ENCODE data around the gene SFTPD.
"Not testable (repeated sequence)": the region's sequence is repeated elsewhere in the genome, so short reads cannot be mapped to it uniquely, and the experiment has no call there.

Gene SFTPD

GRCh38 chr10:79923669-79924068, 25.2 kb downstream of the SFTPD start:
- DNase-seq: no peak

- no peak for DNase-seq
Measured at GRCh38 chr10:79923145-79923544, 25.8 kb downstream of the SFTPD start.

- not testable (repeated sequence) for DNase-seq
Measured at GRCh38 chr10:79922011-79922412, 26.9 kb downstream of the SFTPD start.

- DNase-seq: not testable (repeated sequence)
Measured at GRCh38 chr10:79915838-79916237, 33.1 kb downstream of the SFTPD start.

GRCh38 chr10:79914512-79914911, 34.4 kb downstream of the SFTPD start:
- peak; percentile 24 for DNase-seq

- DNase-seq: no peak
Measured at GRCh38 chr10:79910836-79911235, 38.1 kb downstream of the SFTPD start.

GRCh38 chr10:79910344-79910743, 38.6 kb downstream of the SFTPD start:
- DNase-seq: peak; percentile 19

- DNase-seq: peak; percentile 24
Measured at GRCh38 chr10:79905322-79906314, 43.3 kb downstream of the SFTPD start.

GRCh38 chr10:79904671-79905321, 44.1 kb downstream of the SFTPD start:
- peak; percentile 32 for DNase-seq

- peak; percentile 42 for DNase-seq
Measured at GRCh38 chr10:79901571-79901970, 47.3 kb downstream of the SFTPD start.

- DNase-seq: no peak
Measured at GRCh38 chr10:79898597-79899325, 50.1 kb downstream of the SFTPD start.

- not testable (repeated sequence) for DNase-seq
Measured at GRCh38 chr10:79892896-79893295, 56.0 kb downstream of the SFTPD start.

- no peak for DNase-seq
Measured at GRCh38 chr10:79890469-79890868, 58.4 kb downstream of the SFTPD start.

- peak; percentile 90 for DNase-seq
Measured at GRCh38 chr10:79888984-79889383, 59.9 kb downstream of the SFTPD start.

Measured in MV-4-11 (cell line).